ENCODE results near the gene IQGAP2.
A peak's percentile ranks its signal among the peaks of the same experiment; 100 is the strongest.

The IQGAP2 gene

DNA sequence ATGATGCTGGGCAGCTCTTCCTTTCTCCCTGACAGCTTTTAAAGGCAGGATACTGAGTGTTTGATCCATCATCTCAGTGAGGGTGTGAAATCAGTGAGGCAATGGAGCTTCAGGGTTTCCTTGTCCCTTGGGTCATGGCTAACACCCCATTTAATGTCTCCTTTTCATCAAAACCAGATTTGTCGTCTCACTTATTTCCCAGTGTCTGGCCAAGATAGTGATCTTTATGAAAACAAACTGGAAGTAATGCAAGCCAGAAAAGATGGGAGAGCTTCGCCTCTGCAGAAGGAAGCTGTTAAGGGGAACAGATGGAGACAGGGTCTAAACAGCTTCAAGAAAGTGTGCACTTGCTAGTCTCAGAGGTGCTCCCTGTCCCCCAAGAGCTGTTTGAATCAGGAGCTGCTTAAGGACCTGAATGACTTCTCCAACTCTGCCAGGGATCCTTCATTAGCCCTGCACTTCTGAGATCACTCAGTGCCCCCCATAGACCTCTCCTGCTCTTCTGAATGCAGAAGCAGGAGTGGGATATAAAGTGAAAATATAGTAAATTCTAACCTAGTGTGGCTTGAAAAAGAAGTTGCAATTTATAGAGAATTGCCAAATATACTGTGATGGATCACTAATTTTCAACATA, 124.0 kb downstream of the IQGAP2 start:
- in situ Hi-C loops (cut with HindIII; ENCODE audit: low pct_ligation_motif_present, low sequenced_read_pairs) = no loop called here
- no peak for DNase-seq
- Histone ChIP-seq H3K27me3 (replicated peaks) (no peaks in the 10 kb centered on the region), H3K36me3 (replicated peaks) (no peaks in the 10 kb centered on the region), H3K27ac (no peak overlapping the region), H3K4me3 (ENCODE audit: low read depth, low read length) (no peak overlapping the region)
- TF ChIP-seq, protein P1, sequence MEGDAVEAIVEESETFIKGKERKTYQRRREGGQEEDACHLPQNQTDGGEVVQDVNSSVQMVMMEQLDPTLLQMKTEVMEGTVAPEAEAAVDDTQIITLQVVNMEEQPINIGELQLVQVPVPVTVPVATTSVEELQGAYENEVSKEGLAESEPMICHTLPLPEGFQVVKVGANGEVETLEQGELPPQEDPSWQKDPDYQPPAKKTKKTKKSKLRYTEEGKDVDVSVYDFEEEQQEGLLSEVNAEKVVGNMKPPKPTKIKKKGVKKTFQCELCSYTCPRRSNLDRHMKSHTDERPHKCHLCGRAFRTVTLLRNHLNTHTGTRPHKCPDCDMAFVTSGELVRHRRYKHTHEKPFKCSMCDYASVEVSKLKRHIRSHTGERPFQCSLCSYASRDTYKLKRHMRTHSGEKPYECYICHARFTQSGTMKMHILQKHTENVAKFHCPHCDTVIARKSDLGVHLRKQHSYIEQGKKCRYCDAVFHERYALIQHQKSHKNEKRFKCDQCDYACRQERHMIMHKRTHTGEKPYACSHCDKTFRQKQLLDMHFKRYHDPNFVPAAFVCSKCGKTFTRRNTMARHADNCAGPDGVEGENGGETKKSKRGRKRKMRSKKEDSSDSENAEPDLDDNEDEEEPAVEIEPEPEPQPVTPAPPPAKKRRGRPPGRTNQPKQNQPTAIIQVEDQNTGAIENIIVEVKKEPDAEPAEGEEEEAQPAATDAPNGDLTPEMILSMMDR (IDR thresholded peaks at IDR 0.05; ENCODE audit: low read depth, low read length, missing control alignments) = no peak

DNA sequence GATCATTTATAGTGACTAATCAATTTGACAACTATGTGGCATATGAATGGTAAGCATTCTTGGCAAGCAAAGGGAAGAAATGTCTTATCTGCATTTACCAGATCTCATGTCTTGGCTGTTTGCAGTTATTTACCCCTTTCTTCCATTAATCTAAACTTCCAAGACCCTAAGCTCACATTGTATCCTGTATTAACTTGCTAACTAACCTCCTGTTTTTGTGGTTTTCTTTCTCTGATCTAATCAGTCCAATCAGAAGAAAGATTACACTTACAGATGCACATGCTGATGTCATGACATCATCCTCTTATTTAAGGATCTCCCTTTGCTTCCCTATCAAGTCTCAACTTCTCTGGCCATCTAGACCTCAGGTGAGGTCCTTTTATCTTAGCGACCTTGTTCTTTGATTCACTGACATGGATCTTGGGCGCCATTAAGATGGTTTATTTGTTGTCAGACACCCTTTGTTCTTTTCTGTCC, 124.6 kb downstream of the IQGAP2 start:
- H3K27ac ChIP-seq = no peak overlapping the region
- no peaks in the 10 kb centered on the region for H3K27me3 ChIP-seq (replicated peaks)
- peak; percentile 6 for DNase-seq
- in situ Hi-C loops (cut with HindIII; ENCODE audit: low pct_ligation_motif_present, low sequenced_read_pairs) = no loop called here
- no peak overlapping the region for H3K4me3 ChIP-seq (ENCODE audit: low read depth, low read length)
- no peaks in the 10 kb centered on the region for H3K36me3 ChIP-seq (replicated peaks)
- TF ChIP-seq, protein P1 (IDR thresholded peaks at IDR 0.05; ENCODE audit: low read depth, low read length, missing control alignments) = no peak

DNA sequence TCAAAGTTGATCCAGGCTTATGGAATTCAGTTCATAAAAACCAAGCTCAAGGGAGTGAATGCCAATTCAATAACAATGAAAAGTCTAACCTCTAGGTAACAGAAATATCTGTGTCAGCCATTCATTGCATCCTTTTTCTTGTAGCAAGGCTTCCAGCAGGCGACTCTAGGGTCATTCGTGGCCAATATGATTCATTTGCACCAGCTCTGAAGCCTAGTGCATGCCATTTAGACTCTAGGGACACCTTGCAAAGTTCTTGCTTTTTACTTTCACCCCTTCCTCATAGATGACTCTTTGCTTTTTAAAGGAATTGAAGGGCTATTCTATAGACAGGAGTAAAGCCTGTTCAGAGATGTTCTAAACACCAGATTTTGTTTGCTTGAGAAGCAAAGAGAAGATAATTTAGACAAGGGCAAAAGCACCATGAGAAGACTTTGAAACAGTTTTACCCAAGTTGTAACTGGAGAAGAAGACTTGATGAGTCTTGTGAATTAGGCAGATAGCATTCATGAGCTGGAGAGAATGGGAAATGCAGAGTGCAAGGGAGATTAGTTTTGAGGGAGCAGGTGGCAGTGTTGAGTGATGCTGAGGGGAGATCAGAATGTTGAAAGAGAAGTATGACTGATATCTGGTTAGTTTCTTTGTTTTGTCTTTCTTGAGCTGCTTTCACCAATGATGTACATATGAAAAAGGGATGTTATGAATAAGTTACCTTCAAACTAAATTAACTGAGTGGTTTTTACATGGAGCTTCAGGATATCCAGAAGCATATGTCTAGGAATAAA, 125.7 kb downstream of the IQGAP2 start:
- no peaks in the 10 kb centered on the region for H3K27me3 ChIP-seq (replicated peaks)
- no peak for DNase-seq
- H3K4me3 ChIP-seq (ENCODE audit: low read depth, low read length) = no peak overlapping the region
- in situ Hi-C loops (cut with HindIII; ENCODE audit: low pct_ligation_motif_present, low sequenced_read_pairs) = no loop called here
- no peak overlapping the region for H3K27ac ChIP-seq
- TF ChIP-seq, protein P1 (IDR thresholded peaks at IDR 0.05; ENCODE audit: low read depth, low read length, missing control alignments) = no peak
- H3K36me3 ChIP-seq (replicated peaks) = no peaks in the 10 kb centered on the region

DNA sequence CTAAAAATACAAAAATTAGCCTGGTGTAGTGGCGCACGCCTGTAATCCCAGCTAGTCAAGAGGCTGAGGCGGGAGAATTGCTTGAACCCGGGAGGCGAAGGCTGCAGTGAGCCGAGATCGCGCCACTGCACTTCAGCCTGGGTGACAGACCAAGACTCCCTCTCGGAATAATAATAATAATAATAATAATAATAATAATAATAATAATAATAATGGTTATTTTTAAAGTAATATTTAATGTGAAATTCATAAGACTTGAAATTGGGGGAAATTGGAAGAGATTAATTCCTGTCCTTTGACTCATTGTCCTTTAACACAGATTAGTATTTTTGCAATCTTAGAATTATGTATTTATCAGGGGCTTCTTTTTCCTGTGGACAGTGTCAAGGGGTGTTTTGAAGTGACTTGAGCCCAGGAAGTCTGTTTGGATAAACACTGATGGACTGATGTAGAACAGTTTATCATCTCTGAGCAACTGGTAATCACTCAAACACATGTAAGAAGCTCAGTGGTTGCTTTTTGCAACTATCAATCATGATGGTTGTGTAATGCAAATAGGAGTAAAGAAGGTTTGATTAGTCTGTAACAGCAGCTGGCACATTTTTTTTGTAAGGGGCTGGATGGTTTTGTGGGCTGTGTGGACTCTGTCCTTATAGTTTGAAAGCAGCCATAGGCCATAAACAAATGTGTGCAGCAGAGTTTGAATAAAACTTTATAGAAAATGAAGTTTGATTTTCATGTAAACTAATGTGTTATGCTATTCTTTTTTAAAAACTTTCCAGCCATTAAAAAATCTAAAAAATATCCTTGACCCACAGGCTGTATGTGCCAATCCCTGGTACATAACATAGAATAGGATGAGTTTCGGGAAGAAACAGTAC, 126.6 kb downstream of the IQGAP2 start:
- no peaks in the 10 kb centered on the region for H3K36me3 ChIP-seq (replicated peaks)
- TF ChIP-seq, protein P1 (IDR thresholded peaks at IDR 0.05; ENCODE audit: low read depth, low read length, missing control alignments) = no peak
- no peak overlapping the region for H3K27ac ChIP-seq
- in situ Hi-C loops (cut with HindIII; ENCODE audit: low pct_ligation_motif_present, low sequenced_read_pairs) = no loop called here
- no peak for DNase-seq
- H3K4me3 ChIP-seq (ENCODE audit: low read depth, low read length) = no peak overlapping the region
- H3K27me3 ChIP-seq (replicated peaks) = no peaks in the 10 kb centered on the region

DNA sequence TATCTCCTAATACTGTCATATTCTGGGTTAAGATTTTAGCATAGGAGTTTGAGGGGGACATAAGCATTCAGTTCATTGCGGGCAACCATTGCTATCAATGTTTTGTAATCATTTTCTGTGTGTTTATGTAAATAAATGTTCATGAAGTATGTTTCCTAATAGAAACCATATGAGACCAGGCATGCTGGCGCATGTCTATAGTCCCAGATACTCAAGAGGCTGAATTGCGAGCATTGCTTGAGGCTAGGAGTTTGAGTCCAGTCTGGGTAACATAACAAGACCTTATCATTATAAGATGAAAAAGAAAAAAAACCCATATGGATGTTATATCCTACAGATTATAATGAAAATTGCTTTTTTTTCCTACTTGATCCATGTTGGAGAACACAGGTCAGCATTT, 129.0 kb downstream of the IQGAP2 start:
- Histone ChIP-seq H3K27ac (no peak overlapping the region), H3K36me3 (replicated peaks) (no peaks in the 10 kb centered on the region), H3K4me3 (ENCODE audit: low read depth, low read length) (no peak overlapping the region), H3K27me3 (replicated peaks) (no peaks in the 10 kb centered on the region)
- no peak for DNase-seq
- TF ChIP-seq, protein P1 (IDR thresholded peaks at IDR 0.05; ENCODE audit: low read depth, low read length, missing control alignments) = no peak
- in situ Hi-C loops (cut with HindIII; ENCODE audit: low pct_ligation_motif_present, low sequenced_read_pairs) = no loop called here

Measured in brain microvascular endothelial cell (primary cell).